HFFc6 (cell line): ENCODE results near the gene C11orf91. TPM values are rescaled to one million over a fixed set of nuclear protein-coding genes. Genes with fewer than 3 reads are reported as not detected.

Experiments used
- total RNA-seq, 6 experiments: library from RNA; stranded (reverse); fragmentation: NEBNext Ultra II Directional; extraction: Animal tissue kit (Norgen Biotek cat#: 25700); gene quantifications; 2 replicates in 1 of 6; 3 replicates in 5 of 6; pipeline ENCODE4 v1.2.3, GENCODE V29; 2021

The C11orf91 gene
- total RNA-seq, 6 experiments from 2014 or later = 0.59 to 0.65 (median 0.60) TPM; not detected in 2

Other genes with a start within 250 kb of the C11orf91 start
- gene CD59, start 35.6 kb upstream of the C11orf91 start, total RNA-seq = 1,000 to 10,000 TPM; 1,095 to 1,408 (median 1,232) TPM
- gene FBXO3, start 73.7 kb upstream of the C11orf91 start, total RNA-seq = 10 to 100 TPM; 25.3 to 30.0 (median 27.3) TPM
- under 1 TPM in 4 of 6 experiments, not detected in 2; 0.11 to 0.30 (median 0.15) TPM for gene LMO2, start 191.2 kb upstream of the C11orf91 start, total RNA-seq